Smooth muscle cell (in vitro differentiated cells): ENCODE data around the gene TCL1A. TPM values are rescaled to one million over a fixed set of nuclear protein-coding genes. Genes with fewer than 3 reads are reported as not detected.

Experiments
- DNase-seq: peaks from one replicate; lab custom pipeline; 2025; ENCODE audit not compliant: unreplicated experiment; lab: John Stamatoyannopoulos, UW
- H2AFZ ChIP-seq: fragments of 200-600 bp; sonication (generic); 2 replicates; pipeline ENCODE4 v1.6.0; 2016; ENCODE audit warnings: antibody characterized with exemption, low read depth, mild to moderate bottlenecking
- H3F3A ChIP-seq: fragments of 200-600 bp; sonication (generic); 2 replicates; pipeline ENCODE4 v1.6.0; 2017; ENCODE audit warnings: antibody characterized with exemption, low read depth
- H3K27ac ChIP-seq: fragments of 200-600 bp; sonication (generic); 2 replicates; pipeline ENCODE4 v1.5.1; 2016; ENCODE audit warnings: low read depth, mild to moderate bottlenecking
- H3K27me3 ChIP-seq: fragments of 200-600 bp; sonication (generic); 2 replicates; pipeline ENCODE4 v1.6.1; 2016; ENCODE audit warnings: low read depth, mild to moderate bottlenecking
- H3K36me3 ChIP-seq: fragments of 200-600 bp; sonication (generic); 2 replicates; pipeline ENCODE4 v1.5.1; 2016; ENCODE audit warnings: low read depth
- H3K4me1 ChIP-seq: fragments of 200-600 bp; sonication (generic); 2 replicates; pipeline ENCODE4 v1.5.1; 2016; ENCODE audit warnings: low read depth
- H3K4me2 ChIP-seq: fragments of 200-600 bp; sonication (generic); 2 replicates; pipeline ENCODE4 v1.6.0; 2016; ENCODE audit warnings: mild to moderate bottlenecking
- H3K4me3 ChIP-seq: fragments of 200-600 bp; sonication (generic); 2 replicates; pipeline ENCODE4 v1.5.1; 2016; ENCODE audit warnings: mild to moderate bottlenecking
- H3K79me2 ChIP-seq: fragments of 200-600 bp; sonication (generic); 2 replicates; pipeline ENCODE4 v1.6.0; 2016; ENCODE audit warnings: low read depth, mild to moderate bottlenecking
- H3K9ac ChIP-seq: fragments of 200-600 bp; sonication (generic); 2 replicates; pipeline ENCODE4 v1.6.0; 2016; ENCODE audit warnings: low read depth
- H3K9me3 ChIP-seq: fragments of 200-600 bp; sonication (generic); replicated peaks from 2 replicates; pipeline ENCODE4 v1.5.1; 2016; ENCODE audit warnings: low read depth
- H4K20me1 ChIP-seq: fragments of 200-600 bp; sonication (generic); 2 replicates; pipeline ENCODE4 v1.6.0; 2016; ENCODE audit warnings: low read depth
- CTCF ChIP-seq: fragments of 200-600 bp; sonication (generic); IDR thresholded peaks from 2 replicates; pipeline ENCODE4 v1.5.1; 2017; ENCODE audit warnings: borderline replicate concordance, mild to moderate bottlenecking, antibody characterized with exemption; ENCODE audit not compliant: insufficient read depth, poor library complexity, severe bottlenecking
- WGBS: methylation state at CpG from one replicate; pipeline ENCODE4 v1.1.7; 2016; ENCODE audit warnings: low lambda C conversion rate; 5-methylcytosine and 5-hydroxymethylcytosine counted together
- polyA plus RNA-seq: library from polyadenylated mRNA; unstranded; fragments of >200 nt; fragmentation: Nextera tagmentation; extraction: Ambion mirVana; gene quantifications from 2 replicates; pipeline ENCODE4 v1.2.1, GENCODE V29; 2016
- total RNA-seq: library from RNA; depleted of rRNA; stranded (reverse); fragments of >200 nt; gene quantifications from 2 replicates; pipeline ENCODE4 v1.2.3, GENCODE V29; 2014

TCL1A gene
- total and polyA plus RNA-seq, 2 experiments from 2014 or later = not detected

- Histone ChIP-seq H3F3A (no peaks in the 10 kb centered on the region), H3K36me3 (no peaks in the 10 kb centered on the region), H4K20me1 (no peaks in the 10 kb centered on the region), H3K4me2 (no peak overlapping the region), H3K27me3 (no peaks in the 10 kb centered on the region), H3K4me1 (peaks cover 25% of the 10 kb centered on the region), H3K27ac (no peak overlapping the region), H2AFZ (no peak overlapping the region), H3K9ac (no peak overlapping the region), H3K4me3 (no peak overlapping the region), H3K9me3 (no peaks in the 10 kb centered on the region), H3K79me2 (no peaks in the 10 kb centered on the region)
- TF ChIP-seq CTCF = no peak
- WGBS = 83% methylated on average over 3 of the region's 3 CpGs
- no peak for DNase-seq
These were observed 10.6 kb downstream of the TCL1A start for GRCh38 chr14:95703341-95703740.

- Histone ChIP-seq H3K79me2 (no peaks in the 10 kb centered on the region), H3K4me3 (no peak overlapping the region), H3K4me2 (peak overlapping the region; percentile 13), H3K27me3 (no peaks in the 10 kb centered on the region), H3F3A (no peaks in the 10 kb centered on the region), H2AFZ (no peak overlapping the region), H3K27ac (no peak overlapping the region), H3K4me1 (peaks cover 25% of the 10 kb centered on the region), H3K9ac (no peak overlapping the region), H3K9me3 (no peaks in the 10 kb centered on the region), H3K36me3 (no peaks in the 10 kb centered on the region), H4K20me1 (no peaks in the 10 kb centered on the region)
- 16% methylated on average over 4 of the region's 4 CpGs for WGBS
- TF ChIP-seq CTCF = no peak
- no peak for DNase-seq
These were observed 12.1 kb downstream of the TCL1A start for GRCh38 chr14:95701846-95702221.

- no peaks in the 10 kb centered on the region for H4K20me1 ChIP-seq
- H3F3A ChIP-seq = no peaks in the 10 kb centered on the region
- no peak overlapping the region for H3K9ac ChIP-seq
- no peaks in the 10 kb centered on the region for H3K36me3 ChIP-seq
- no peaks in the 10 kb centered on the region for H3K27me3 ChIP-seq
- TF ChIP-seq CTCF = no peak
- WGBS = 40% methylated on average over 5 of the region's 5 CpGs
- no peaks in the 10 kb centered on the region for H3K9me3 ChIP-seq
- no peak overlapping the region for H3K4me3 ChIP-seq
- H3K4me2 ChIP-seq = peak overlapping the region; percentile 31
- DNase-seq = no peak
- peaks cover 25% of the 10 kb centered on the region for H3K4me1 ChIP-seq
- no peak overlapping the region for H3K27ac ChIP-seq
- no peaks in the 10 kb centered on the region for H3K79me2 ChIP-seq
- no peak overlapping the region for H2AFZ ChIP-seq
These were observed 13.5 kb downstream of the TCL1A start for GRCh38 chr14:95700221-95700976.

- H3K4me3 ChIP-seq = no peak overlapping the region
- no peaks in the 10 kb centered on the region for H3K27me3 ChIP-seq
- H3K9me3 ChIP-seq = no peaks in the 10 kb centered on the region
- TF ChIP-seq CTCF = no peak
- 66% methylated on average over 5 of the region's 5 CpGs for WGBS
- no peak overlapping the region for H3K9ac ChIP-seq
- no peaks in the 10 kb centered on the region for H3F3A ChIP-seq
- H4K20me1 ChIP-seq = no peaks in the 10 kb centered on the region
- no peak for DNase-seq
- no peak overlapping the region for H3K4me2 ChIP-seq
- no peaks in the 10 kb centered on the region for H3K79me2 ChIP-seq
- no peak overlapping the region for H2AFZ ChIP-seq
- H3K4me1 ChIP-seq = peaks cover 25% of the 10 kb centered on the region
- no peak overlapping the region for H3K27ac ChIP-seq
- H3K36me3 ChIP-seq = no peaks in the 10 kb centered on the region
These were observed 14.5 kb downstream of the TCL1A start for GRCh38 chr14:95699412-95699811.
